ENCODE measurements around the gene PPP2R5E.

- TF ChIP-seq, protein P1, sequence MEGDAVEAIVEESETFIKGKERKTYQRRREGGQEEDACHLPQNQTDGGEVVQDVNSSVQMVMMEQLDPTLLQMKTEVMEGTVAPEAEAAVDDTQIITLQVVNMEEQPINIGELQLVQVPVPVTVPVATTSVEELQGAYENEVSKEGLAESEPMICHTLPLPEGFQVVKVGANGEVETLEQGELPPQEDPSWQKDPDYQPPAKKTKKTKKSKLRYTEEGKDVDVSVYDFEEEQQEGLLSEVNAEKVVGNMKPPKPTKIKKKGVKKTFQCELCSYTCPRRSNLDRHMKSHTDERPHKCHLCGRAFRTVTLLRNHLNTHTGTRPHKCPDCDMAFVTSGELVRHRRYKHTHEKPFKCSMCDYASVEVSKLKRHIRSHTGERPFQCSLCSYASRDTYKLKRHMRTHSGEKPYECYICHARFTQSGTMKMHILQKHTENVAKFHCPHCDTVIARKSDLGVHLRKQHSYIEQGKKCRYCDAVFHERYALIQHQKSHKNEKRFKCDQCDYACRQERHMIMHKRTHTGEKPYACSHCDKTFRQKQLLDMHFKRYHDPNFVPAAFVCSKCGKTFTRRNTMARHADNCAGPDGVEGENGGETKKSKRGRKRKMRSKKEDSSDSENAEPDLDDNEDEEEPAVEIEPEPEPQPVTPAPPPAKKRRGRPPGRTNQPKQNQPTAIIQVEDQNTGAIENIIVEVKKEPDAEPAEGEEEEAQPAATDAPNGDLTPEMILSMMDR (IDR thresholded peaks at IDR 0.05), result no peak
- TF ChIP-seq POLR2A (IDR thresholded peaks at IDR 0.05), result no peak
Observed at GRCh38 chr14:63474844-63475243, 68.3 kb downstream of the PPP2R5E start.
